Neural cell (in vitro differentiated cells): Measurements from ENCODE around the gene CNTNAP1.

ENCODE experiments used
- CTCF ChIP-seq: fragments of 450-650 bp; IDR thresholded peaks from 2 replicates; pipeline ENCODE4 v1.5.1; 2014; ENCODE audit warnings: antibody characterized with exemption, mild to moderate bottlenecking, moderate library complexity; ENCODE audit not compliant: poor library complexity, severe bottlenecking
- POLR2AphosphoS5 ChIP-seq: IDR thresholded peaks from 2 replicates; pipeline ENCODE4 v1.6.1; 2012
- TAF1 ChIP-seq: IDR thresholded peaks from 2 replicates; pipeline ENCODE4 v1.6.1; 2012; ENCODE audit warnings: low read depth

- no peak for TF ChIP-seq CTCF
- peak; percentile 8 for TF ChIP-seq POLR2AphosphoS5
- peak; percentile 67 for TF ChIP-seq TAF1
Observed at GRCh38 chr17:42682722-42683403, 532 bp downstream of the CNTNAP1 start.
